Peyer's patch (tissue), 4 donors: Measurements from ENCODE around the gene EPS8L3. TPM values are rescaled to one million over a fixed set of nuclear protein-coding genes. Genes with fewer than 3 reads are reported as not detected.

Experiments
- DNase-seq, 3 donors: peaks; one replicate each; pipeline ENCODE4 v3.0.0-alpha.2; 2017 to 2019
- H3K27ac ChIP-seq, 4 donors: fragments of 200-600 bp; sonication (generic); one replicate each; pipeline ENCODE4 v1.5.1; 2016 to 2019
- H3K27me3 ChIP-seq, 2 donors: fragments of 200-600 bp; sonication (generic); one replicate each; pipeline ENCODE4 v1.5.1; 2019
- H3K36me3 ChIP-seq, 3 donors: fragments of 200-600 bp; sonication (generic); one replicate each; pipeline ENCODE4 v1.5.1; 2016 to 2019
- H3K4me1 ChIP-seq, 4 donors: fragments of 200-600 bp; sonication (generic); one replicate each; pipeline ENCODE4 v1.5.1; 2016 to 2019
- H3K4me3 ChIP-seq, 4 donors: fragments of 200-600 bp; sonication (generic); 1 replicate in 3 of 4; 2 replicates in 1 of 4; pipeline ENCODE4 v1.5.1; 2016 to 2019; ENCODE audit warnings: mild to moderate bottlenecking in 1 of 4
- H3K9me3 ChIP-seq, 4 donors: fragments of 200-600 bp; sonication (generic); one replicate each; pipeline ENCODE4 v1.5.1; 2016 to 2019; ENCODE audit warnings: mild to moderate bottlenecking in 1 of 4
- POLR2A ChIP-seq, 2 donors: fragments of 450-650 bp; IDR thresholded peaks; one replicate each; pipeline ENCODE4 v1.5.1; 2017; ENCODE audit warnings: antibody characterized with exemption in 2 of 2, mild to moderate bottlenecking in 2 of 2, moderate library complexity in 2 of 2
- total RNA-seq, 4 donors: library from RNA; depleted of rRNA; stranded (reverse); fragments of >200 nt; gene quantifications; one replicate each; pipeline ENCODE4 v1.1.0, GENCODE V29; 2016
- TF ChIP-seq, protein P1 (sequence below), 6 experiments: fragments of 450-650 bp in 4 of 6; fragments of 200-600 bp in 2 of 6; sonication (generic) in 1 of 6; IDR thresholded peaks; one replicate each; pipeline ENCODE4 v1.5.1; 2017 to 2019; ENCODE audit warnings: antibody characterized with exemption in 6 of 6, mild to moderate bottlenecking in 3 of 6, moderate library complexity in 1 of 6

The EPS8L3 gene
- total RNA-seq, 4 donors from 2014 or later = 263 to 745 (median 649) TPM

DNA sequence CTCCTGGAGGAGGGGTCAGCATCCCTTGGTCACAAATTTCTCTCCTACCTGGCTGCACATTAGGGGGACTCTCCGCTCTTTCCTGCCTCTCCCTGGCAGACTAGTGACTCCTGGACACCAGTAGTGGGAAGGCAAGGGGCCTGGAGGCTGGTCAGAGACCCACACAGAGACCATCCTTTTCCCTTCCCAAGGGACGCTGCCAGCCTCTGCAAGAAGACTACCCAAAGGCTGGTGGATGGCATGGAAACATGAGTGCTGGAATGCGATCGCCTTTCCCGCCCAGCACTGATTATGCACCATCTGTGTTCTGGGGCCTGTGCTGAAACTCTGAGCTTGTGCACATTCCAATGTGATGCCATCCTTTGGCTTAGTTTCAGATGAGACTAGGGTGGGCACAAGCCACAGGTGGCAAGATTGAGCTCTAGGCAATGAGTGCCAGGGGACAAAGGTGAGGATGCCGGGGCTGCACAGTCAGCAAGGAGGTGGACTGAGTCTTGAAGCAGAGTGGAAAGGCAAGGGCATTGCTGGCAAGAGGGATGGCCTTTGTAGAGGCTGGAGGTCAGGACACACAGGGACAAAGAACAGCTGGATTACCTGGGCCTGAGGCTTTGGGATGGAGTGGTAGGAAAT lies 12.6 kb upstream of the EPS8L3 start:
- TF ChIP-seq, protein P1, sequence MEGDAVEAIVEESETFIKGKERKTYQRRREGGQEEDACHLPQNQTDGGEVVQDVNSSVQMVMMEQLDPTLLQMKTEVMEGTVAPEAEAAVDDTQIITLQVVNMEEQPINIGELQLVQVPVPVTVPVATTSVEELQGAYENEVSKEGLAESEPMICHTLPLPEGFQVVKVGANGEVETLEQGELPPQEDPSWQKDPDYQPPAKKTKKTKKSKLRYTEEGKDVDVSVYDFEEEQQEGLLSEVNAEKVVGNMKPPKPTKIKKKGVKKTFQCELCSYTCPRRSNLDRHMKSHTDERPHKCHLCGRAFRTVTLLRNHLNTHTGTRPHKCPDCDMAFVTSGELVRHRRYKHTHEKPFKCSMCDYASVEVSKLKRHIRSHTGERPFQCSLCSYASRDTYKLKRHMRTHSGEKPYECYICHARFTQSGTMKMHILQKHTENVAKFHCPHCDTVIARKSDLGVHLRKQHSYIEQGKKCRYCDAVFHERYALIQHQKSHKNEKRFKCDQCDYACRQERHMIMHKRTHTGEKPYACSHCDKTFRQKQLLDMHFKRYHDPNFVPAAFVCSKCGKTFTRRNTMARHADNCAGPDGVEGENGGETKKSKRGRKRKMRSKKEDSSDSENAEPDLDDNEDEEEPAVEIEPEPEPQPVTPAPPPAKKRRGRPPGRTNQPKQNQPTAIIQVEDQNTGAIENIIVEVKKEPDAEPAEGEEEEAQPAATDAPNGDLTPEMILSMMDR (IDR thresholded peaks at IDR 0.05) = no peak
- TF ChIP-seq POLR2A (IDR thresholded peaks at IDR 0.05) = no peak
- DNase-seq = peak in 2 of 3 donors; percentile 32 to 39
- H3K4me1 ChIP-seq = peaks cover 0 to 32% (median 2%) of the 10 kb centered on the region in 4 donors

DNA sequence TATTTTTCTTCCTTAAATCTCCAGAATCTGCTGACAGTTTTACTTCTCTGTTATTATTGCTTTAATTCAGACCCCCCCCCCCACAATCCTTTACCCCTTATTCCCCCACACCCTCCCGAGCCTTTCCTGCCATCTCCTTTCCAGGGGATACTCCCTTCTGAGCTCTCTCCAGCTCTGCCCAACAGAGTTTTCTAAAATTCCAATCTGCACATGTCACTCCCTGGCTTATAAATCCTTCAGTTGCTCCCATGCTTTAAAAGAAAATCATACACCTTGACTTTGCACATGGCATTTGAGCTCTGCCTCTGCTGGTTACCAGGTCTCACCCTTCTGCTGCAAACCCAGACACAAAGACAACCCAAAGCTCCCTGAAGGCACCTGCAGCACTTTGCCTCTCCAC lies 11.7 kb upstream of the EPS8L3 start:
- no peak for DNase-seq
- Histone ChIP-seq H3K27ac (no peak overlapping the region), H3K4me1 (peaks cover 0 to 32% (median 2%) of the 10 kb centered on the region in 4 donors), H3K36me3 (no peaks in the 10 kb centered on the region), H3K4me3 (no peak overlapping the region), H3K9me3 (no peaks in the 10 kb centered on the region), H3K27me3 (no peaks in the 10 kb centered on the region)
- TF ChIP-seq, protein P1 (IDR thresholded peaks at IDR 0.05) = no peak
- no peak for TF ChIP-seq POLR2A (IDR thresholded peaks at IDR 0.05)

More for the DNA sequence above, 12.6 kb upstream of the EPS8L3 start:
- H3K9me3 ChIP-seq = no peaks in the 10 kb centered on the region
- H3K27ac ChIP-seq = no peak overlapping the region
- H3K4me3 ChIP-seq = no peak overlapping the region
- H3K27me3 ChIP-seq = no peaks in the 10 kb centered on the region
- H3K36me3 ChIP-seq = no peaks in the 10 kb centered on the region

DNA sequence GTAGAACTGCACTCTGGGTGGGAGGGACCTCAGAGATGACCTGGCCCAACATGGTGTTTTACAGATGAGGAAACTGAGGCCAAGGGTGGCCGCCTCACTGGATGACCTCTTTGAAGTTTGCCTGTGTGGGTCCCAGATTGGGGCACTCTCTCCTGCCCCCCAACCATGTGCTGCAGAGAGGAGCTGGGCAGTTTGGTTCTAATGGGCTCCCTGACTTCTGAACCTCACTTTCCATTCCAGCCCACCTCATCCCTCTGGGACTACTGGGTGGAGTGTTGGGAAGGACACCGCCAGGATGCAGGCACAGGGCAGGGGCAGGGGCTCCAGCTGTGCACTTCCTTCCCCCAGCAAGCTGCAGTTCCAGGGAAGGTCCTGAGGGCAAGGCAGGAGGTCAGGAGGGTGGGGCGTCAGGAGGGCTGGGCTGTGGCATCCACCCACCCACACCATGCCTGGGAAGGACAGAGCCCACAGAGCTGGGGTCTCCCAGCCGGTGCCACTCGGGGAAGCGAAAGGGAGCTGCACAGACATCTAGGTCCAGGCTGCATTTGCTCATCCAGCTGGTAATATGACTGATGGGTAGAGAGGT lies 10.3 kb upstream of the EPS8L3 start:
- no peak for DNase-seq
- no peak overlapping the region for H3K27ac ChIP-seq
- H3K4me3 ChIP-seq = no peak overlapping the region
- peaks cover 0 to 32% (median 2%) of the 10 kb centered on the region in 4 donors for H3K4me1 ChIP-seq
- H3K36me3 ChIP-seq = no peaks in the 10 kb centered on the region
- TF ChIP-seq, protein P1 (IDR thresholded peaks at IDR 0.05) = no peak
- TF ChIP-seq POLR2A (IDR thresholded peaks at IDR 0.05) = no peak
- no peaks in the 10 kb centered on the region for H3K27me3 ChIP-seq
- H3K9me3 ChIP-seq = no peaks in the 10 kb centered on the region

DNA sequence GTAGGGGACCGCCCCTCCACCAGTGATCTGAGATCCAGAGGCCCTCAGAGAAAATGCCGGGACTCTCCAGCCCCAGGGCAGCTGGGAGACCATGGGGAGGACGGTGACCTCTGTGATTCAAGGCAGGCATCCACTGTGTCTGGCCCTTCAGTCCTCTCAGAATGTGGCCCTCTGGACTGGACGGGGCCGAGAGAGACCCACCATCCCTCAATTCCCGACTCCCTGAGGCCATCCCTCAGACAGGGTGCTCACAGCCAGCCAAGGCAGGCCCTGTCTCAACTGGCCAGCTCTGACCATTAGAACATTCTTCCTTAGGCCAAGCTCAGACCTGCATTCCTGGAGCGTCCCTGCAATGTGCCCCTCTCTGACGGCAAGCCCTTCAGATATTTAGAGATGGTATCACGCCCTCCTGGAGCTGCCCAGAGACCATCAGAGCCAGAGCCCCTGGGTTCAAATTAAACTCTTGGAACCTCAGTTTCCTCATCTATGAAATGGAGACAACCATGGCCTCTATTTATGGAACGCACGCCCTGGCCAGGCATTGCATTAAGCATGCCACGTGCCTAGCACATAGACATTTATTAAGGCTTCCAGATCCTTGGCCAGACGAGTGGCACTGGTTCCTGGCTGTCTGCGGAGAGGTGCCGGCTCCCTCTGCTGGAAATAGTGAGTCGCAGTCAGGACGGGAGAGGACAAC lies 9.6 kb upstream of the EPS8L3 start:
- H3K27ac ChIP-seq = no peak overlapping the region
- peak; percentile 70 to 92 (median 80) for DNase-seq
- no peak for TF ChIP-seq POLR2A (IDR thresholded peaks at IDR 0.05)
- TF ChIP-seq, protein P1 (IDR thresholded peaks at IDR 0.05) = peak; percentile 47 to 98 (median 90)

DNA sequence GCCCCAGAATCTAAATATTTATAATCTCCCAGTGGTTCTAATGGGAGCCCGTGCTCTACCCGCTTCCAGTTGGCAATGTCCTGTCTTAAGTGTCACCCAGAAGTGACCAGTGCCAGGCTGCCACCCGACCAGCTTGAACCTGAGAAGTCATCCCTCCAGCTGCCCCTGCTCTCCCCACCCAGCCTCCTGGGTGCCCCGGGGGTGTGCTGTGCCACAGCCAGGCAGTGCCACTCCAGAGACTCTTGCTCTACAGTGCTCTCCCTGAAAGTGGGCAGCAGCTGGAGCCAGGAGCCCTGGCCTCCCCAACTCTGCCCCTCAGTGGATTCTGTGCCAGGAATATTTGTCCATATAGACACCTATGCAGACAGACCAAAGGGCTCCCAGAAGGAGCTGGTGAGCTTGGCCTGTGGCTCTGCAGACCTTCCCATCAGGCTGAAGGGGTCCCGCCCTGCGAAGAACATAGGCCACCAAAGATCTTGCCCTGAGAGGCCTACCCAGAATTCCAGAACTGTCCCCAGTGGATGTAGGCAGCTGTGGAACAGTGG lies 9.0 kb upstream of the EPS8L3 start:
- no peaks in the 10 kb centered on the region for H3K36me3 ChIP-seq
- H3K4me3 ChIP-seq = no peak overlapping the region
- H3K9me3 ChIP-seq = no peaks in the 10 kb centered on the region
- H3K27ac ChIP-seq = peak overlapping the region in 2 of 4 donors; percentile 42 to 69
- H3K4me1 ChIP-seq = peaks cover 0 to 34% (median 2%) of the 10 kb centered on the region in 4 donors
- DNase-seq = peak in 2 of 3 donors; percentile 39 to 44
- no peak for TF ChIP-seq POLR2A (IDR thresholded peaks at IDR 0.05)
- TF ChIP-seq, protein P1 (IDR thresholded peaks at IDR 0.05) = no peak
- no peaks in the 10 kb centered on the region for H3K27me3 ChIP-seq

More for the DNA sequence above, 9.6 kb upstream of the EPS8L3 start:
- H3K36me3 ChIP-seq = no peaks in the 10 kb centered on the region
- H3K4me1 ChIP-seq = peaks cover 0 to 32% (median 2%) of the 10 kb centered on the region in 4 donors
- H3K9me3 ChIP-seq = no peaks in the 10 kb centered on the region
- H3K4me3 ChIP-seq = no peak overlapping the region
- no peaks in the 10 kb centered on the region for H3K27me3 ChIP-seq
